IPS DF 4.7 (cell line): ENCODE data around the gene BMP7.

ENCODE experiments used
- DNase-seq: peaks from one replicate; pipeline ENCODE4 v3.0.0-alpha.2; 2013; ENCODE audit warnings: low spot score; ENCODE audit errors: extremely low read depth

Gene BMP7

DNA sequence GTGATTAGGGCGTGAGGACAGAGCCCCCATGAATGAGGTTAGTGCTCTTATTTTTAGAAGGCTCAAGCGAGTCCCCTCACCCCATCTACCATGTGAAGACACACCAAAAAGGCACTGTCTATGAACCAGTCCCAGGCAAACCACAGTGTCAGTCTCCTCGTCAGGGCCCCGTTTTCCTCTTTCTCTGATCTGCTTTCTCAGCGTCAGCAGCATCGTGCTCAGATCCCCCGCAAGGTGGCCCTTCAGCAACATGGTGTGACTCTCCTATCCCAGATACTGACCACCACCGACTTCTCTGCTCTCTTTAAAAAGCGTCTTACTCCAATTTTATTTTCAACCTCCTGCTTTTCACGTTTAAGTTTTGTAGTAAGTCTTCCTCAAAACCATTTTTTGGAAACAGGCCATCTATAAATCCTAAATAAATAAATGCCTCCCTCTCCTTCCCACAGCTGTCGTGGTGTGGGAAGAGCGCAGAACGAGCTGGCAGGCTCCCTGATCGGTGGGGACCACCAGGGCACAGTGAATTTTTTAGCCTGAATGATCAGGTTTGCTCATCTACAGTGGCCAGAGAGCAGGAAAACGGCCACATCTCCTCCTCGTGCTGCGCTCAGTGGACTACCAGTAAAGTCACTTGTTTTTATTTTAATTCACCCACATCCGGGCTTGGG is 113.1 kb downstream of the BMP7 start:
- DNase-seq, result no peak

DNA sequence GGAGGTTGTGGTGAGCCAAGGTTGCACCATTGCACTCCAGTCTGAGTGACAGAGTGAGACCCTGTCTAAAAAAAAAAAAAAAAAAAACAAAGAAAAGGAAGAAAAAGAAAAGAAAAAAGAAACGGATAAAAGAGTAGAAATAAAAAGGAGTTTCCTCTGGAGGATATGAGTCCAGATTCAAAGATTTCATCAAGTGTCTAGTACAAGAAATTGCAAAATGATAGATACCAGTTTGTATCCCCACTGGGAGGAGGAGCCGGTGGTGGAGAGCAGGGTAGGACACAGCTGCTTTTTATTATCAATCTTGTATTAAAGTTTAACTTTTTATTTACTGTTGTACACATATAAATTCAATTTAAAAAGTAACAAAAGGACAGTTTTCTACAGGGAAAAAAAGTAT is 113.9 kb downstream of the BMP7 start:
- no peak for DNase-seq

DNA sequence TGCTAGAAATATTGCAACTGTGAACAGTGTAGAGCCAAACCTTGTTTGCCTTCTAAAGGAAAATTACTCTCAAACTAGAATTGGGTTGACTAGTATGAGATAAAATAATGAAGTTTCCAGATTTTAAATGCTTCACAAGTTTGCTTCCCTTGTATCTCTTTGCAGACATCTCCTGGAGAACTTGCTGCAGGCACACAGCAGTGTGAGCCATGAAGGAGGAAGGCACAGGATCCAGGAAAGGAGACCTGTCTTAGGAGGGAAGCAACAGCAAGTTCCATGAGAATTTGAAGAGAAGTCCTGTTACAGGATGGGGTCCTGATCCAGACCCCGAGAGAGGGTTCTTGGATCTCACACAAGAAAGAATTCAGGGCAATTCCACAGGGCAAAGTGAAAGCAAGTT is 115.9 kb downstream of the BMP7 start:
- no peak for DNase-seq

DNA sequence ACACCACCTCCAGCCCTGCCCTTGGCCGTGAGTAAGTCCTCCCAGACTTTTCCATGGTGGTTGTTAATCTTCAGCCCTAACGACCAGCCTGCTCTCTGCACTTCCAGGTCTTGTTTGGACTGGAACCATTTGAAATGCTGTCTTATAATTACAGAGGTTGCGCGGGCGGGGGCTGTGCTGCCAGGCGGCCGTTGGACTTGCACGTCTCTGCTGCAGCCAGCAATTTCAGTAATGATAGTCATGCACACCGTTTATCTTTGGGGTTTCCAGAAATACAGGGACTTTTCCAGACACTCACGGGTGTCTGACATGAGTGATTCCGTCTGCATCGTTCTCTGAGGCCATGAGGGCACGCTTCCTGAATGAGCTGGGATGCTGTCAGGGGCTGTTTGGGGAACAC is 118.2 kb downstream of the BMP7 start:
- DNase-seq, result no peak

DNA sequence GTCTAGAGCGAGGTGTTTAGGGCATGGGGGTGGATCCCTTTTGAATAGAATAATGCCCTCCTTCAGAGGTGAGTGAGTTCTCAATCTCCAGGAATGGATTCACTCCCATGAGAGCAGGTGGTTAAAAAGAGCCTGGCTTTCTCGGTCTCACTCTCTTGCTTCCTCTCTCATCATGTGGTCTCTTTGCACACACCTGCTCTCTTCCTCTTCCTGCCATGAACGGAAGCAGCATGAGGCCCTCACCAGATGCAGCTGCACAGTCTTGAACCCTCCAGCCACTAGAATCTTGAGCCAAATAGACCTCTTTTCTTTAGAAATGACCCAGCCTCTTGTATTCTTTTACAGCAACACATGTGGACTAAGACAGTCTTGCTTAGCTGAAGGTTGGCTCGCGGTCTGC is 119.3 kb downstream of the BMP7 start:
- no peak for DNase-seq

DNA sequence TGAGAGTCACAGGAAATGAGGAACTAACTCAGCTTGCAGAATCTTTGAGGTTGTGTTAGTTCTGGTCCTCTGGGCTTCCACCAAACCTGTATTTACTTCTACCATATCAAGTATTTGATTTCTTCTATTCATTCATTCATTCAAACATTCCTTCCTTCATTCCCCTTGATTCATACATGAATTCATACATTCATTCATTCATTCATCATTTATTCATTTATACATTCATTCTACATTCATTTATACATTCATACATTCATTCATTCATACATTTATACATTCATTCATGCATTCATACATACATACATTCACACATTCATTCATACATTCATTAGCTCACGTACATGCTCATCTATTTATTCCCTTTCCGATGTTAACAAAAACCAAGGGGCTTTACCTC is 120.3 kb downstream of the BMP7 start:
- DNase-seq, result no peak

DNA sequence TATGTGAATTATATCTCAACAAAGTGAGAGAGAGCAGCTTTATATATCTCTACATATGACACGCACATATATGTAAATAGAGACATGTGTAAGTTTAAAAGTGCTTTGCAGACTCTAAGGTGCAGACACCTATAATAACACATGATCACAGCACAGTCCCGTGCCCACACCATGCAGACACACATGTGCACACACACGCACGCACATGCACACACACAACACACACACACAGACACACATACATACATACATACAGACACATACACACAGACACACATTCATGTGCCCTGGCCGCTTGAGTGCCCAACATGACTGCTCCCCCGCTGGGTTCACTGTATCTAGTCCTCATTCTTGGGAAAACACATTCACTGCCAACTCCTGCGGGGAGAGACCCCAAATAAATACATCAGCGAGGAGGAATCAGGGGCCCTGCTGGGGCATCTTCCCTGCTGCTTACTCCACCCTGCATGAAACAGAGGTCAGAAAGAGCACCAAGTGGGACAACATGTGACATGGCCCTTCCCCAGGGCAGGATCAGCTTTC is 121.3 kb downstream of the BMP7 start:
- DNase-seq, result no peak

DNA sequence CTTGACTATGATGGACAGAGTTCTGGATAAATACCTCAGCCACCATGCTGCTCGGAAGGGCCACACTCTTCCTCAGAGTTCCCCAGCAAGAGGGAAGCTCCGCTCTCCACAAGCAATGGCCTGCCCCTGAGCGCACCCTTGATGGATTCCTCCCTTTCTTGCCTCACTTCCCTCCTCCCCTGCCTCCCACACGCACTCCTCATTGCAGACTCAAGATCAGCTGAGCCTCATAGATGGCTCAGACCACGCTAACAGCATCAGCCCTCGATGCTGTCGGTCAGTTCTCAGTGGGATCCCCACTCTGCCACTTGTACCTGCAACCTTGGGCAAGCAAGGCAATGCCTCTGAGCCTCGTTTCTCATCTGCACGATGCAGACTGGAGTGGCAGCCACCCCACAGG is 123.3 kb downstream of the BMP7 start:
- DNase-seq, result no peak

DNA sequence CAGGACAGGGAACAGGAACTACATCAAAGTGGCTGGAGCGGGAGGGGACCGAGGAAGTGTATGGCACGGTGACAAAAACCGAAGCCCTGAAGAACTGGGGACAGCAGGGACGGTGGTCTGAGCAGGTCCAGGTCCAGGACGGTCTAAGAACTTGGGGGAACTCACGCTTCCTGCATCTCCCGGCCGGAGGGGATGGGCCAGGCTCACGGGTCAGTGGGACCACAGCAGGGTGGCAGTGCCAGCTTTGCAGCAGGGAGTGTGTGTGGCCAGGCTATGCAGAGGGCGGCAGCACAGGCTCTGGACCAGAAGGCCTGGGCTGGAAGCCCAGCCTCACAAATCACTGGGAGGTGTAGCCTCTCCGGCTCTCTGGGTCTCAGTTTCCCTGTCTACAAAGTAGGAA is 123.8 kb downstream of the BMP7 start:
- DNase-seq, result no peak

DNA sequence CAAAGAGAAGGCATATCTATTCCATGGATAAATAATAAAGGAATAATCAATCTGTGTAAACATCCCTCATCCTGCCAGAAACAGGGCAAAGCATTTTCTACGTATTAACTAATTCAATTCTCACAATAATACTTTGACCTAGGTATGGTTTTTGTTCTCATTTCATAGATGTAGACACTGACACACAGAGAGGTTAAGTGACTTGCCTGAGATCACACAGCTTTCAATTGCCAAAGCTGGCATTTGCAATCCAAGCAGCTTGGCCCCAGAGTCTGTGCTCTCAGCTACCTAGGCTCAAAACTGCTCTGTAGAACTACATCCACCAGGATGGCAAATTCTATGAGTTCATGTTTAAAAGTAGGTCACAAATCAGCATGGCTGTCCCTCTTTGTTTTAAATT is 124.9 kb downstream of the BMP7 start:
- DNase-seq, result no peak

DNA sequence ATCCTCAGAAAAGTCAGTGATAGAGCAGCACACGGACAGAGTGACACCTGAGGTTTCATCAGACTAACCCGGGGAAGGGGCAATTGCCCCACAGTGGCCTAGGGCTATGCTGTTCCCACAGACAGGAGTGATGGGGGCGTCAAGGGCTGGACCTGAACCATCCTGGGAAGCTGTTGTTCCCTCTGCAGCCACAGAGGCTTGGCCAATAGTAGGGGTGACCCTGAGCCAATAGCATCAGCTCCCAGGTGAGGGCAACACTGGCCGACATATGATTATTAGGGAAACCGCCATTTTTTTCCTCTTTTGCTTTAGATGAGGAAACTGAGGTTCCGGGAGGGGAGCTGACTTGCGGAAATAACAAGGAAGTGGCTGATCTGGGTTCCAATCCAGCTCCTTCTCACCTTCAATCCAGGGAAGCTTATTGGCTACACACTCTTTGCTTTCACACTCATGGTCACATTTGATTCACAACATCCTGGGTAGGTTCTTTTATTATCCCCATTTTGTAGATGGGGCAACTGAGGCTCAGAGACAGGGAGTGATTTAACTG is 126.0 kb downstream of the BMP7 start:
- no peak for DNase-seq

DNA sequence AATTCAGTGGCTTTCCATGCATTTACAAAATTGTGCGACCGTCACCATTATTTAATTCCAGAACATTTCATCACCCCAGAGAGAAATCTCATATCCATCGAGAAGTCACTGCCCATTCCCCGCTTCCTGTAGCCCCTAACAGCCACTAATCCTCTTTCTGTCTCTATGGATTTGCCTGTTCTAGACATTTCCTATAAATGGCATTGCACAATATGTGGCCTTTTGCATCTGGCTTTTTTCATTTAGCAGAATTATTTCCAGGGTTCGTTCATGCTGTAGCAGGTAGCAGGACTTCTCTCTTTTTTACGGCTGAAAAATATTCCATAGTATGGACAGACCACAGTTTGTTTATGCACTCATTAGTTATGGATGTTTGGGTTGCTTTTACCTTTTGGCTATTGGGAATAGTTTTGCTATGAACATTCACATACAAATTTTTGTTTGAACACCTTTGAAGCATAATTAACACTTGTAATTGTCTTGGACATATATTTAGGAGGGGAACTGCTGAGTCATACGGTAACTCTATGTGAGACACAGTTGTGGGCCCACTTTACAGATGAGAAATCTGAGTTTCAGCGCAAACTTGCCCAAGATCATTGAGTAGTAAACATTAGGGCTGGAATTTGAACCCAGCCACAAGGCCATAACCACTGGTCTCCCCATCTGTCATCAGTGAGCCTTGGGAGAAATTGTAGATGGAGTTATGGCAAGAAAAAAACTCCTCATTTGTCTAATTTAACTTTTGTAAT is 126.9 kb downstream of the BMP7 start:
- no peak for DNase-seq

DNA sequence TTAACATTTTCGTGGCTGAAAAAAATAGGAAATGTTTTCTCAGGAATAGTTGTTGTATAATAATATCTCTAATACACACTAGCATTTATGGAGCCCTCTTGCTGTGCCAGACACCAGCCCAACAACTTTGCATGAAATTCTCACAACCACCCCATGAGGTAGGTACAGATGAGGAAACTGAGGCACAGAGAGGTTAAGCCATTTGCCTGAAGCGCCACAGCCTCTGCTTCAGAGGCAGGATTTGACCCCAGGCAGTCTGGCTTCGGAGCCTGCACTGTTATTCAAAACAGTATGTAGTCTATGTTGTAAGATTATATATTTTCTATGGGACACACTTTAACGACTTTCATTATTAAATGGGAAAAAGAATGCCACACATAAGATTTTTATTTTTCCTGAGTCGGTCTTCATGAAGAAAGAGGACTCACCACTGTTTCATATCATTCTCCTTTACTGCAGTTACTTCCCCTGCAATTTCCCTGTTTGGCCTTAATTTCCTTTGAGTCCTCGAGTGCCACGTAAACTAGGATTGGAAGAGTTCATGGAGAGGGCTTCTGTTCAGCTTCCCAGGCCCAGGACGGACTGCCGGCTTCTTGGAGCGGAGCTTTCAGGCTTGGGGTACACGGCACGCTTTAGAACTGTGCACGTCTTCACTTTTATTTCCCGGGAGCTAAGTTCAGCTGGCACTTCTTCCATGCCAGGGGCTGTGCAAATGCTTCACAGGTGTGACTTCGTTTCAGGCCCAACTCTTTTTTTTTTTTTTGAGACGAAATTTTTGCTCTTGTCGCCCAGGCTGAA is 128.0 kb downstream of the BMP7 start:
- DNase-seq, result no peak

DNA sequence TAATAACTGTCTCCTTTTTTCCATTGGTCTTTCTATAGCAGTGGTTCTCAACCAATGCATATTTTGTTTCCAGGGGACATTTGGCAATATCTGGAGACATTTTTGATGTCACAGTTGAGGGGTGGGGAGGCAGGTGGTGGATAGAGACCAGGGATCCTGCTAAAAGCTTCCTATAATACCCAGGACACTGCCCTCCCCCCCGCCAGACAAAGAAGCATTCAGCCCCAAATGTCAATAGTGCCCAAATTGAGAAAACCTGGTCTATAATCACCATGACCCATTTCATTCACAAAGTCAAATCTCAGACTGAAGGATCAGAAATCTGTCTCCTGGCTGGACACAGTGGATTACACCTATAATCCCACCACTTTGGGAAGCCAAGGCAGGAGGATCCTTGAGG is 128.8 kb downstream of the BMP7 start:
- no peak for DNase-seq

DNA sequence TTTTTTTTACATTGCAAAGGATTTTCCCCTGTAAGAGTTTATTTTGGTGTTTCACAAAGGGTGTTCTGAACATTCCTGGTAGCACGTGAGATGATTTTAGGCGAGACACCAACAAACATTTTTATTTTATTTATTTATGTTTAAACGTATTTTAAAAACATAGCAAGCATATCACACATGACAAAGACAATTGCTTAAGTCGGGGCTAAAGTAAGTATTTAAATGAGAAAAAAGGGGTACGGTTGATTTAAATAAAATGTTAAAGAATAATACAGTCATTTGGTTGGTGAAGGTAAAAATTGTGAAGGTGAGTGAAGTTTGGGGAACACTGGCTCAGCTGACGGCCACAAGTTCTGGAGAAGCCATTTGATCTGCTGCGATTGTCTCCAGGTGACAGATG is 129.7 kb downstream of the BMP7 start:
- no peak for DNase-seq

DNA sequence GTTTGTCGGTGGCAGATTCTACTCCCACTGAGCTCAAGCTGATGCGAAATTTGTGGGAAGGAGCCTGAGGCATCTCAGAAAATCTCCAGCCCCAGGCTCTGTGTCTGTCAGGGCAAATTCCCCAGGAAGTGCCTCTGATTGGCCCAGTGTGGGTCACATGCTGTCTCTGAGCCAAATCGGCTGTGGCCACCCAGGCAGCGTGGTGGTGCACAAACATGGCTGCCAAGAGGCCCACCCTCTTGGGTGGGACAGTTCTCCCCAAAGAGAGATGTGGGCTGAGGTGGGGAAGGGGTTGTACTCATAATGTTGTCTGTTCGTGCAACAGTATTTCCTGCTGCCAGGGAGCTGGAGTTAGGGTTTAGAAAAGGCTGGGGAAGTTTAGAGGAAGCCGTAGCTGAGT is 130.6 kb downstream of the BMP7 start:
- no peak for DNase-seq

DNA sequence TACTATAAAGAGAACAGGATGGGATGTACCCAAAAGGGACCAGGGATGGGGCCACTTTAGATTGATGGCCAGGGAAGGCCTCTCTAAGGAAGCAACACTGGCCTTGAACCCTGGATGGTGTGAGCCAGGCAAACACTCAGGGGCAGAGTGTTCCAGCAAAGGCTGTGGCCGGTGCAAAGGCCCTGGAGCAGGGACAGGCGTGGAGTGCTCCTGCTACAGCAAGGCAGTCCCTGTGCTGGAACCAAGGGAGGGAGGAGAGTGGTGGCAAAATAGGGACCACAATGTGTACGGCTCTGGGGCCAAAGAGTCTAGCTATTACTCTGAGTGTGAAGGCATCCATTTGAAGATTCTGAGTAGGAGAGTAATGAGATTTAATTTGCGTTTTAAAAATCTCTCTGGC is 131.6 kb downstream of the BMP7 start:
- no peak for DNase-seq

DNA sequence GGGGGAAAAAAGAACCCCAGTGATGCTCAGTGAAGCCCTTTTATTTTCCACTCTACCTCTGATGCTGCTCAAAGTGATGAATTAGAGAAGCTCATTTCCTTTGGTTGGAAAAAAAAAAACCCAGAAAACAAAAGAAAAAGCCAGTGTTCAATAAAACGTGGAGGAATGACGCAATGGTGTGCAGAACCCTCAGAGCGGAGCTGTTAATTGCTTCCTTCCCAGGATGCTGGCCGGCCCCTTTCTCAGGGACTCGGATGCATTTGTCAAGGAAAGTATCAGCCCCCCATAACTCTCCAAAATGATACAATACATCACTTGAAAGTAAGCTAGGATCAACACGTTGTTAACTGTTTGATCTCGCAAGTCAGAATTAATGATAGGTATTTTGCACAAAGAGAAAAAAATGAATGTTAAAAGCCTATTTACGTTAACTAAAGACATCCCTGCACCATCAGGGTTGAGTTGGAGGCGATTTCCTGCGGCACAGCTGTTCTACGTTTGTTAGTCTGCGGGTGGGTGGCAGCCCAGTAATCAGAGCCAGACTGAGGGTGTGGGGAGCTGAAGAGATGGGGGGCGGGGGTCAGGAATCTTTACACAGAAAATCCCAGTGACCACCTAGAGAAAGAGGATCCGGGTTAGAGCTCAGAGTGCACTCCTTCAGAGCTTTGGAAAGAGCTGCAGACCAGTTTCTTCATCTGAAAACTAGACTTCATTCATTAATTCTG is 132.4 kb downstream of the BMP7 start:
- no peak for DNase-seq

DNA sequence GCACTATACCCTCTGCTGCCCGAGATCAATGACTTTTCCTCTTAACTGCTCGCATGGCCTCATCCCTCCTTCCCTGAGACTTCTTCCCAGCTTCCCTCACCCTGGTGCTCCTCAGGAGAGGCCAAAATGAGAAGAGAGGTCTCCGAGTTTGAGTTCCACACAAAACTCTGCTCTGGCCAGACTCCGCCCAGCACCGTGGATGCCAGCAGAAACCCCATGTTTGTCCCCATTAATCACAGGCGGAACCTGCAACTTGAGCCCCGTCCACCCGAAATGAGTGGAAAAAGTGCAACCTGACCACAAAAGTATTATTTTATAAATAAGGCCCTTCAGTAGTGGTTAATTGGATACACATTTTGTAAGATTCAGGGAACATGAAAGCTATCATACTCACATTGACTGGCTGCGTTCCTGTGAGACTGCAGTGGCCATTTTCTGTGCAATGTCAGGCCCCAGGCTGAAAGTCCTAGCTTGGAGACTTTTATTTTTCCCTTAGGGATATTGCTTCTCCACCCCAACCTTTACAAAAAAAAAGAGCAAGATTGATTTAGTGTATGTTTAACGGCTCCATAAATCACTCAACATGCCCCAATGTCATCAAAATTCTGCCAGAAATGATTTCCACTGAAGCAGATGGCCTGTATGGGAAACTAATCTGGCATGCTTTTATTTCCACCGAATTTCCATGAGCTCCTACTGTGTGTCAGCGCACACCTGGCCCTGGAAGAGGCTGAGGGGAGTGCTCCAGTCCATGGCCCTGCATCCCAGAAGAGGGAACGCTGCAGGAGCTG is 134.6 kb downstream of the BMP7 start:
- no peak for DNase-seq

DNA sequence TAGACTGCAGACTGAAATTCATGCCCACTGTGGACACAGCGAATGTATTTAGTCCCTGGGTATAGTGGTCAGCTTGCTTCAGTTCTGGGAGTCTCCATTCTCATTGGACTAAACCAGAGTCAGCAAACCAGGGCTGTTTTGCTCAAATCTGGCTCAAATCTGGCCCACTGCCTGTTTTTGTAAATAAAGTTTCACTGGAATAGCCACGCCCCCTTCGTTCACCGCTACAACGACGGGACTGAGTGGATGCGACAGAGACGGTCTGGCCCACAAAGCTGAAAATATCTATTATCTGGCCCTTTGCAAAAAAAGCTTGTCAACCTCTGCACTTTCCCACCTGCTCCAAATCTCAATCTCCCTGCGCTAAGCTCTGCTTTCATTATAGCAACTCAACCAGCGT is 135.4 kb downstream of the BMP7 start:
- no peak for DNase-seq
